GM11168 (cell line): Measurements from ENCODE around the gene SCUBE3.

Experiments
- in situ Hi-C: fragments of 300-500 bp; cut with MboI; formaldehyde crosslinking; loops from one replicate; pipeline ENCODE4 v1.12.0; 2022; ENCODE audit warnings: low sequenced_read_pairs; ENCODE audit not compliant: unreplicated experiment

The SCUBE3 gene

GRCh38 chr6:35230950-35231349 is 17.2 kb downstream of the SCUBE3 start:
- in situ Hi-C loops: no loop called here

- in situ Hi-C loops: no loop called here
These were observed 17.8 kb downstream of the SCUBE3 start for GRCh38 chr6:35231563-35231962.

- in situ Hi-C loops: no loop called here
These were observed 21.1 kb downstream of the SCUBE3 start for GRCh38 chr6:35234901-35235300.

- in situ Hi-C loops: no loop called here
These were observed 22.5 kb downstream of the SCUBE3 start for GRCh38 chr6:35236223-35236622.

GRCh38 chr6:35237476-35237875 is 23.7 kb downstream of the SCUBE3 start:
- in situ Hi-C loops: no loop called here

- in situ Hi-C loops: no loop called here
These were observed 25.1 kb downstream of the SCUBE3 start for GRCh38 chr6:35238843-35239289.

GRCh38 chr6:35239581-35239980 is 25.8 kb downstream of the SCUBE3 start:
- in situ Hi-C loops: no loop called here

GRCh38 chr6:35240838-35241801 is 27.4 kb downstream of the SCUBE3 start:
- in situ Hi-C loops: no loop called here

GRCh38 chr6:35242486-35242885 is 28.7 kb downstream of the SCUBE3 start:
- in situ Hi-C loops: no loop called here

GRCh38 chr6:35242906-35243305 is 29.1 kb downstream of the SCUBE3 start:
- in situ Hi-C loops: no loop called here

- in situ Hi-C loops: no loop called here
These were observed 29.7 kb downstream of the SCUBE3 start for GRCh38 chr6:35243386-35243958.

- in situ Hi-C loops: no loop called here
These were observed 30.8 kb downstream of the SCUBE3 start for GRCh38 chr6:35244551-35244950.

GRCh38 chr6:35247642-35248231 is 34.0 kb downstream of the SCUBE3 start:
- in situ Hi-C loops: no loop called here

- in situ Hi-C loops: no loop called here
These were observed 34.5 kb downstream of the SCUBE3 start for GRCh38 chr6:35248300-35248699.

- in situ Hi-C loops: no loop called here
These were observed 35.2 kb downstream of the SCUBE3 start for GRCh38 chr6:35248965-35249364.

GRCh38 chr6:35251949-35252348 is 38.2 kb downstream of the SCUBE3 start:
- in situ Hi-C loops: no loop called here

- in situ Hi-C loops: no loop called here
These were observed 39.5 kb downstream of the SCUBE3 start for GRCh38 chr6:35253249-35253648.

GRCh38 chr6:35258336-35258735 is 44.6 kb downstream of the SCUBE3 start:
- in situ Hi-C loops: no loop called here

GRCh38 chr6:35258858-35259193 is 45.1 kb downstream of the SCUBE3 start:
- in situ Hi-C loops: no loop called here

- in situ Hi-C loops: no loop called here
These were observed 45.6 kb downstream of the SCUBE3 start, which contains the start of gene ZNF76 for GRCh38 chr6:35259194-35259947. Gene ZNF76, plus strand, starts transcription at chr6:35259735. Its CDS starts 21,417 bp downstream, at chr6:35281152.
